Activated CD8-positive, alpha-beta memory T cell treated with anti-CD3 and anti-CD28 coated beads for 1 hour (primary cell): ENCODE results near the gene RNGTT.
"Not testable (repeated sequence)": the region's sequence is repeated elsewhere in the genome, so short reads cannot be mapped to it uniquely, and the experiment has no call there.

ENCODE experiments used
- DNase-seq, 2 donors: peaks; one replicate each; pipeline ENCODE4 v3.0.0-alpha.2; 2020; ENCODE audit warnings: low read depth in 1 of 2; ENCODE audit errors: extremely low read depth in 1 of 2

The RNGTT gene

GRCh38 chr6:88869263-88870020, 94.0 kb downstream of the RNGTT start:
- DNase-seq, result no peak

GRCh38 chr6:88867841-88868731, 95.3 kb downstream of the RNGTT start:
- no peak for DNase-seq

DNA sequence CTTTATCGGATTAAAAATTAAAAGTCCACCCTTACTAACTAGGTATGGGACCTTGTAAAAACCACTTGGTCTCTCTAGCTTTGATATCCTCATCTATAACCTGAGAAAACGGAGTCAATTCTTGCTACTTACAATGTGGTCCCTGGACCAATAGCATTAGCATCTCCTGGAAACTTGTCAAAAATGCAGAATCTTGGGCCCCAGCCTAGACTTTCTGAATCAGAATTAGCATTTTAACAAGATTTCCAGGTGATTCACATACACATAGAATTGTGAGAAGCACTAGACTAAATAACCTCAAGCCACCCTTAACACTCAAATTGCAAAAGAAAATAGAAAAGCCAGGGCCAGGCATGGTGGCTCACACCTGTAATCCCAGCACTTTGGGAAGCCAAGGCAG, 96.6 kb downstream of the RNGTT start:
- no peak for DNase-seq

- no peak for DNase-seq
Measured at GRCh38 chr6:88865275-88865674, 98.1 kb downstream of the RNGTT start.

DNA sequence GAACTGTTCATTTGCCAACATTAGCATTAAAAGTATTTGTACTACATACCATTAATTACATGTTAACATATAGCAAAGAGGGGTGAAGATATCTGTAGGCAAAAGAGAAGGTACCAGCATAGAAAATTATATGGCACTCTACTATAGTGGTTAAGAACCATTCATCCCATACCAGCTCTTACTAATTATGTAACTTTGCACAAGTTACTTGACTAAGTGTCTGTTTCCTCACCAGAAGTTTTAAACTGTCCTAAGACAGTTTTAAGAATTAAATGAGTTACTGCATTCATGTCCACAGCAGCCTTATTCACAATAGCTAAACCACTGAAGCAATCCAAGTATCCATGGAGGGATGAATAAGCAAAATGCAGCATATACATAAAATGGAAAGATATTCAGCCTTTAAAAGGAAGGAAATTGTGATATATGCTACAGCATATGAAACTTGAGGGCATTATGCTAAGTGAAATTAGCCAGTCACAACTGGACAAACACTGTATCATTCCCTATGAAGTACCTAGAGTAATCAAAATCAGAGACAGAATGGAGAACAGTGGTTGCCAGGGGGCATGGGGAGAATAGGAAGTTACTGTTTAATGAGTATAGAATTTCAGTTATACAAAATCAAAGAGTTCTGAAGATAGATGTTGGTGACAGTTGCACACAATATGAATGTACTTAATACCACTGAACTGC, 98.9 kb downstream of the RNGTT start:
- no peak for DNase-seq

DNA sequence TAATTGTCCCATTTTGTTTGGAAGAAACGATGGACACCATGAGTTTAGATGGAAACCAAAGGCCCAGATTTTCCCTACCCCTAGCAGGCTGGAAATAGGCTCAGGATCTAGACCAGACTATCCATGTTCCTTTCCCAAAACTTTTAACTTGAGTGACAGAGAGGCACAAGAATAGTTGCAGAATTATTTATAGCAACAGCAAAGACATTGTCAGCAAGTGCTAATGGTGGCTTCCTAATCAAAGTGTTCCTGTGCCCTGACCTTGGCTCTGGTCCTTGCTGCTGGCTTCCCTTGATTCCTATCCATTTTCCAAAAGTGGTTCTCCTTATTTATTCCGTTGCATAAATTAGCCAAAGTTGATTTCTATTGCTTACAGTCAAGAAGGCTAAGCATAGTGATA, 103.1 kb downstream of the RNGTT start:
- no peak for DNase-seq

- DNase-seq, result no peak
Measured at GRCh38 chr6:88858455-88858854, 105.0 kb downstream of the RNGTT start.

DNA sequence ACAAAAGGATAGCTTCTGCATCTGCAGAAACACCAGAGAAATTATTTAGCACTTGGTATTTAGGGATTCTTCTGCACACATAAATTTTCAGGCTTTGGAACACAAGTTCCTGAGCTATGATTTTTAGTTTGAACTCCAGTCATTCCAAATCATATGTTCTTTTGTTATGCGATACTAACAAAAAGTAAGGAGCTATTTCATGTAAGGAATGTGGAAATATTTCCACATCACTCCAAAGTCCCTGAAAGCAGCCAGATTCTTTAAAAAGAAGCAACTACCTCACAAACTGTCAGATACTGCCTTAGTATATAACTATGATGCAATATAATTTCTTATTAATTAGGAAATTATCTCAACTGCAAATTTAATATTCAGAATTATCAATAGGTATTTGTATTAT, 106.9 kb downstream of the RNGTT start:
- DNase-seq, result no peak

GRCh38 chr6:88855541-88856147, 107.8 kb downstream of the RNGTT start:
- DNase-seq, result no peak

DNA sequence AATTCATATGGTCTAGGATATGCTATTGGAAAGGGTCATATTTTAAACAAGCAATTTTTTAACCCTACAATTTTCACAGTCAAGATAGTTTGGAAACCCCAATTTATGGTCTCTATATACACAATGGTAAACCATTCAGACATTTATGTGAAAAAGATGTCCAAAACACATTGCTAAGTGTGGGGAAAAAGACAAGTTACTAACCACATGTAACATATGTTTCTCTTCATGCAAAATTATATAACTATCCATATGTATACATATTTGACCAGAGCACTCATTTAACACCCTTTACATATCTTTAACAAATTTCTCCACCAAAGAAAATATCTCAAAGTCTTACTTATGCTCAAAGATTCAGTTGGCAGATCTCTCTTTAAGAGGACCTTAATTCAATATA, 110.6 kb downstream of the RNGTT start:
- no peak for DNase-seq

GRCh38 chr6:88852000-88852399, 111.4 kb downstream of the RNGTT start:
- no peak for DNase-seq

DNA sequence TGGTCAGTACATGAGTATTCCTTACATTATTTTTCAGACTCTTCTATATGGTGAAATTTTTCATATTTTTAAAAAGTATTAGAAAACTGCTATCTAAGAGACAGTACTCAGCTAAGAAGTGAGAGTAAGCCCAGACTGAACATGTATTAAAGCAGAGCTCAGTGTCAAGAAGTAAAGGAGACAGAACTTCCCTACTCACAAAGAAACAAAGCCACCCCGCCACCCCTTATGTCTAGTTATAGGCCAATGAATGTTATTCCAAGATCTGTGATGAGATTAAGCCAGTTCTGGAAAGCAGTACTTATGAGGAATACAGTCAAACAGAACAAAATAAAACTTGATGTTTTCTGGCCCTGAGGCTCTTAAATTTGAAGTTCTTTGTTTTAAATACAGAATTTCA, 114.5 kb downstream of the RNGTT start:
- no peak for DNase-seq

DNA sequence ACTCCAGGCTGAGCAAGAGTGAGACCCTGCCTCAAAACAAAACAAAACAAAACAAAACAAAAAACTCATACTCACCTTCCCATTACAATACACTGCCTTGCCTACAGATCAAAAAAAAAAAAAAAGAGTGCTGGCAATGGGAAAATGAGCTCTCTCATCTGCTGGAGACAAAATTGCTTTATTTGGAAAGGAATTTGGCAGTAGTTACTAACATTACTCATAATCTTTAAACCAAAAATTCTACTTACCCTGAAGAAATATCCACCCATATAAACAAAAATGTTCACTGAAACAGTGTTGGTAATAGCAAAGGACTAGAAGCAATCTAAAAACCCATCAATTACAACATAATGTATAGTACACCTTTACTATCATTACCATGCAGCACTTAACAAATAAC, 120.4 kb downstream of the RNGTT start:
- DNase-seq, result no peak

GRCh38 chr6:88842320-88842719, 121.1 kb downstream of the RNGTT start:
- DNase-seq, result no peak

GRCh38 chr6:88840796-88841539, 122.5 kb downstream of the RNGTT start:
- DNase-seq, result no peak

DNA sequence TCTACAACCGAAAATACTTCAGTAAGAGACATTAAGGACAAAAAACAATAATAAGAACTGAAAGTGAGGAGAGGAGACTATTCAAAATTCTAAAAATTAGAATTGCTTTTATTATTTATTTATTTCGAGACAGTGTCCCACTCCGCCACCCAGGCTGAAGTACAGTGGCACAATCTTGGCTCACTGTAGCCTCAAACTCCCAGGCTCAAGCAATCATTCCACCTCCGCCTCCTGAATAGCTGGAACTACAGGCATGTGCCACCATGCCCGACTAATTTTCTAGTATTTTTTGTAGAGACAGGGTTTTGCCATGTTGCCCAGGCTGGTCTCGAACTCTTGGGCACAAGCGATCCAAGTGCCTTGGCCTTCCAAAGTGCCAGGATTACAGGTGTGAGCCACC, 123.1 kb downstream of the RNGTT start:
- no peak for DNase-seq

DNA sequence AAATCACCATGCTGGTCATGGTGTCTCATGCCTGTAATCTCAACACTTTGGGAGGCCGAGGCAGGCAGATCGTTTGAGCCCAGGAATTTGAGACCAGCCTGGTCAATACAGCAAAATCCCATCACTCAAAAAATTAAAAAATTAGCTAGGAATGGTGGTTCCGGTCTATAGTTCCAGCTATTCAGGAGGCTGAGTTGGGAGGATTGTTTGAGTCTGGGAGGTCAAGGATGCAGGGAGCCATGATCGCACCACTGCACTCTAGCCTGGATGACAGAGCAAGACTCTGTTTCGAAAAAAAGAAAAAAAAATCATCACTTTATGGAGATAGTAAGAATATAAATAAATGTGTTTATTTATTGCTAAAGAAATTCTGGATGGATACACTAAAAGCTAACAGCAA, 124.1 kb downstream of the RNGTT start:
- no peak for DNase-seq

- DNase-seq, result no peak
Measured at GRCh38 chr6:88835210-88835609, 128.2 kb downstream of the RNGTT start.

DNA sequence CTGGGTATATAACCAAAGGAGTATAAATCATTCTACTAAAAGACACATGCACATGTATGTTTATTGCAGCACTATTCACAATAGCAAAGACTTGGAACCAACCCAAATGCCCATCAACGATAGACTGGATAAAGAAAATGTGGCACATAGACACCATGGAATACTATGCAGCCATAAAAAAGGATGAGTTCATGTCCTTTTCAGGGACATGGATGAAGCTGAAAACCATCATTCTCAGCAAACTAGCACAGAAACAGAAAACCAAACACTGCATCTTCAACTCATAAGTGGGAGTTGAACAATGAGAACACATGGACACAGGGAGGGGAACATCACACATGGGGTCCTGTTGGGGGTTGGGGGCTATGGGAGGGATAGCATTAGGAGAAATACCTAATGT, 130.3 kb downstream of the RNGTT start:
- not testable (repeated sequence) for DNase-seq

DNA sequence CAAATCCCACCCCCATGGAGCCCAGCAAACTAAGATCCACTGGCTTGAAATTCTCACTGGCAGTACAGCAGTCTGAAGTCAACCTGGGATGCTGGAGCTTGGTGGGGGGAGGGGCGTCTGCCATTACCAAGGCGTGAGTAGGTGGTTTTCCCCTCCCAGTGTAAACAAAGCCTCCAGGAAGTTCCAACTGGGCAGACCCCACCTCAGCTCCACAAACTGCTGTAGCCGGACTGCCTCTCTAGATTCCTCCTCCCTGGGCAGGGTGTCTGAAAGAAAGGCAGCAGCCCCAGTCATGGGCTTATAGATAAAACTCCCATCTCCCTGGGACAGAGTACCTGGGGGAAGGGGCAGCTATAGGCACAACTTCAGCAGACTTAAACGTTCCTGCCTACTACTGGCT, 135.8 kb downstream of the RNGTT start:
- DNase-seq, result not testable (repeated sequence)
